HG03520 (cell line): ENCODE results near the gene CCS.
A peak's percentile ranks its signal among the peaks of the same experiment; 100 is the strongest.
"Not testable (repeated sequence)": the region's sequence is repeated elsewhere in the genome, so short reads cannot be mapped to it uniquely, and the experiment has no call there.

Experiments
- ATAC-seq: cut with Tn5 transposase; IDR thresholded peaks from one replicate; pipeline ENCODE4 v1.9.1; 2021; ENCODE audit warnings: mild to moderate bottlenecking, moderate library complexity; ENCODE audit not compliant: unreplicated experiment

The CCS gene

DNA sequence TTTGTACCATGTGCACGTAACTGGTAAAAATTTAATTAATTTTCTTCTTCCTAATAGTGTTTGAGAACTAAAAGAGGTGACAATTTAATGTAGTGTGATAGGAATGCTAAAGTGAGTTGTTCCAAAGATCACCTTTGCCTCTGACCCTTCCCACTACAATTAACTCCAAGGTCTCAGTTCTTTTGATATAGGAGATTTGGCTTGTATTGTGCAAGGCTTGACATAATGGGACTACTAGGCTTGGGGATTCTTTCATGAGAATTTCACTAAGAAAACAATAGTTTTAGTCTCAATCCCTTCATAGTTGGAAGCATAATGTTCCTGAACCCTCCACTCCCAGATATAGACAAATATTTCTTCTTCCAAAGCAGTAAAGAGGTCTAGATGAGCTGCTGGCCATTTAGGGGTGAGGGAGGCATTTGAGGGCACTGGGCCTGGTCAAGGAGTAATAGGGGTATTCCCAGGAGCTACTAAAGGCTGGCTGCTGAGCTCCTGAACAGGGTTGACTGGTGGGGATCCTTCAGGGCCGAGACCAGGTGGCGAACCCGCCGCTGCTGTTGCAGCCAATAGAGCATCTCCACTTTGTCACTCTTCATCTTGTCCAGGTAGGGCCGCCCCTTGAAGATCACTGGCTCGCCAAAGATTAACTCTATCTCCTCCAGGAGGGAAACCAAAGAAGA lies 2.8 kb upstream of the CCS start:
- ATAC-seq, result no peak

DNA sequence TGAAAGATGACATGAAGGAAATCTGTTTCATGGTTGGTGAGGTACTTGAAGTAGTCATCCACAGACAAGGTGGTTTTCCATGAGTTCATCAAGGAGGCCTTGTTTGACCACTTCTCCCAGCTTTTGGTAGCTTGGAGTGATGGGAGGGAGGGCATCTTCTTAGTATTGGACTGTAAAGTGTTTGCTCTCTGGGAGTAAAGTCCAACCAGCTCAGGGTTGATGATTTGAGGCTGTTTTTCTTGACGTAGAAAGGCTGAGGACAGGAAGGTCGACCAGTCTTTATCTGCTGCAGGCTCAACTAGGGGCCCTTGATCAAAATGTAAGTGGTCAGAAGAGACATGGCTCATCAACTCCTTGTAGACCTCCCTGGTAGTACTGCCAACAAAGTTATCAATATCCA lies 1.8 kb upstream of the CCS start:
- ATAC-seq, result no peak

DNA sequence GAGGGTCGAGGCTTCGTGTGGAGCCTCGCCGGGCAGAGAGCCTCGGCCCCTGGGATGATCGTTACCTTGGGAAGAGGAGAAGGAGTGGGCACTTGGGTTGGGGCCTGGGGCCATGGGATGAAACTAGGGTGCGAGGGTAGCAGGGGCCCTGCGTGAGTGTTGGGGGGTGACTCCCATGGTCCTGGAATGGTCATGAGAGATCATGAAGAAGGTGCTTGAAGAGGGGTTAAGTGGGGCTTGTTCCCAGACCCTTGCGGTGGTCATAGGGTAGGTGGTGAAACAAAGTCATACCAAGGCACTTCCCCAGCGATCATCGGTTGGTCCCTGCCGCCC lies 284 bp downstream of the CCS start:
- peak; percentile 7 for ATAC-seq

DNA sequence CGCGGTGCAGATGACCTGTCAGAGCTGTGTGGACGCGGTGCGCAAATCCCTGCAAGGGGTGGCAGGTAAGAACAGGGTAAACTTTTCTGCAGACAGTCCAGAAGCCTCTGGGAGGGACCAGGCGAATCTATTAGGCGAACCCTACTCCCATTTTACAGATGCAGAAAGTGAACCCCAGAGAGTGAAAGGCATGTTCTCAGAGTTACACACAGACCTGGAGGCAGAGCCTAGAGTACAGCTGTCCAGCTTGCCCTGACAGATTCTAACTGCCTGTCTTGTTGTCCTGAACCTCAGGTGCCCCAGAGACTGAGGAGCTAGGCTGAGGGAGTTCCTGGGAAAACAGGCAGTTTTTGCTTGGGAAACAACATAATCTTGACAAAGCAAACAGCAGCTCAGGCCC lies 665 bp downstream of the CCS start:
- ATAC-seq, result no peak

DNA sequence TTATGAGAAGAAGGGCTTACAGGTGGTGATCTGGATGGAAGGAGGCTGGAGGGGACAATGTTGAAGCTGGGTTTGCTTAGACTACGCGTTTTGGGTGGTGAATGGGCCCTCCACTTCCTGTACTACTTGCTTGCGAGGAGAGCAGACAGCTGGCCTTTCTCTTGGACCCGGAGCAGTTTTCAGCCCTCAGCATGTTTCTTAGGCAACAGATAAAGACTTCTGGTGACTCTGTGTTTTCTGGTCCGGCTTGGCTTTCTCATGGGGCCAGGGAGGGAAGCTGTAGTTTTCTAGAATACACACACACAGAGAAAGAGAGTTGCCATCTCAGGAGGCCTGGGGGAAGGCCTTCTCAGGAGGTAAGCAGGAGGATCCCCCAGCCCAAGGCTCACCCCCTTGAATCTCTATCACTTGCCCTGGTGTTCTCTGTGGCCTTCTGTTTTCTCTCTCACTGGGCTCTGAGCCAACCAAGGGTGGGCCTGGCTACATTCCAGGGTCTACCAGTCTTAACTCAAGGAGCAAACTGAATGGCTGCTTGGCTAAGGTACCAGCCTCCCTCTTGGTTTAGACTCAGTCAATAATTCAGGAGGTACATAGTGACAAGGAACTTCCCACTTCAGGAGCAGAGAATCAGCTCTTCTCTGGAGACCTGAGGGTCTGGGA lies 2.4 kb downstream of the CCS start:
- no peak for ATAC-seq

DNA sequence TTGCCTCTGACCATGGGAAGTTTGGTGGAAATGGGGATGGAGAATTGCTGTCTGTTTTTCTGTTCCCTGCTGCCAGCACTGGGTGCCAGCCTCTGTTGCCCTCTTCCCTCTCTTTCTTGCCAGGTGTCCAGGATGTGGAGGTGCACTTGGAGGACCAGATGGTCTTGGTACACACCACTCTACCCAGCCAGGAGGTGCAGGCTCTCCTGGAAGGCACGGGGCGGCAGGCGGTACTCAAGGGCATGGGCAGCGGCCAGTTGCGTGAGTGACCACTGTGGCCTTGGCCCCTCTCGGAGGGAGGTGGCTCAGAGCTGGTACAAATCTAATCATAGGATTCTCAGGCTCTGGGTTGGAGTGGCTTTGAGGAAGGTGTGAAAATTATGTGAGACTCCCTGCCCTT lies 6.0 kb downstream of the CCS start:
- ATAC-seq, result no peak

DNA sequence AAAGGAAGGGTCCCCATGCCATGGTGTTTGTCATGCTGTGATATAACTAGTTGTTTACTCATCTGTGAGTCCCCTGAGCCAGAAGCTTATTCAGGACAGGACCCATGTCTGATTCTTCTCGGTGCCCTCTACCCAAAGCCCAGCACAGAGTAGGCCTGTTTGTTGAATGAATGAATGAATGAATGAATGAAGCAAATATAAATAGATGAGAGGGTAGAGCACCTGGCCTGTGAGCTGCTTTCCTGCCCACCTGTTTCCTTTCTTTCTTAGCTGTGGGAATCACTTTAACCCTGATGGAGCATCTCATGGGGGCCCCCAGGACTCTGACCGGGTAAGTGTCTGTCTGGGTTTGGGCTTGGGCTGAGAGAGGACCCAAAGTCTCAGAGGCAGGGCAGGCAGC lies 7.2 kb downstream of the CCS start:
- ATAC-seq, result no peak

DNA sequence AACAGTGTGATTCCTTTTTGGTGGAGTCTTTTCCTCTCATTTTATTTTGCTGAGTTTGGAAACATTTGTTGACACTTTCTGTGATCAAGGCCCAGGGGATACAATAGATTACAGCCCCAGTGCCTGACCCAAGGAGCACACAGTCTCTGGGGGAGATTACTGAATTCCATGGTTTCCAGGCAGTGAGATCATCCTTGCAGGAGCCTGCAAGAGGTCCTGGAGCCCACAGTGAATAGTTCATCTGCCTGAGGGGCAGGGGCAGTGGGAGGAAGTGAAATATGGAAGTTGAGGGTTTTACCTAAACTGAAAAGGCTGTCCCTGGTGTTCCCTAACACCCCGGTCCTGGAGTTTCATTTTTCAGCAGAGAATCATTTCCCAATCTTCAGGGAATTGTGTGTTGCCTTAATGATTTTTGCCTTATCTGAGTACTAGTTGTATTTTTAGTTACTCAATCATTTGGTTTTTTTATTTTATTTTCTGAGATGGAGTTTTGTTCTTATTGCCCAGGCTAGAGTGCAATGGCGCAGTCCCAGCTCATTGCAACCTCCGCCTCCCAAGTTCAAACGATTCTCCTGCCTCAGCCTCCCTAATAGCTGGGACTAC lies 7.7 kb downstream of the CCS start:
- ATAC-seq, result no peak

DNA sequence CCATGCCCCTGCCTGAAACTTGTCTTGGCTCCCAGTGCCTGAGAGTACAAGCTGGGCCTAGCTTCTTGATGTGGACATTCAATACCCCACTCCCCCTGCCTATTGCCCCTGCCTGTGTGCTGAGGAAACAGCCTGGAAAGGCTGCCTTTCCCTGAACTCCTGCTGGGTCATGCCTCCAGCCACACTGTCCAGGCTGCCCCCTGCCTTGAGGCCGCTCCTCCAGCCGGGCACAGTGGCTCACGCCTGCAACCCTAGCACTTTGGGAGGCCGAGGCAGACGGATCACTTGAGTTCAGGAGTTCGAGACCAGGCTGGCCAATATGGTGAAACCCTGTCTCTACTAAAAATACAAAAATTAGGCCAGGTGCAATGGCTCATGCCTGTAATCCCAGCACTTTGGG lies 10.1 kb downstream of the CCS start:
- no peak for ATAC-seq

DNA sequence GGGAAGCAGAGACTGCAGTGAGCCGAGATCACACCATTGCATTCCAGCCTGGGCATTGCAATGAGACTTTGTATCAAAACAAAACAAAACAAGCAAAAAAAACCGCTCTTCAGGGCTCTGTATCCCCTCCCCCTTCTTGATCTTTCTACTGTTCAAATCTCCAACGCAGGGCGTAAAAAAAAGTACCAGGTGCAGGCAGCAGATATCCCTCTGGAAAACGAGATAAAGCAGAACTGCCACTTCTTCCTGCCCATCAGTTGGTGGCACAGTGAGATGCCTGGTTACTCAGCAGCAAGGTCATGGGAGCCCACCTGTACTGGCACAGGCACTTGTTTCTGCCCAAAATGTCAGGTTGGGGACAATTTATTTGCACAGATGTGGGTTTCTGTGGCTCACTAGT lies 11.2 kb downstream of the CCS start:
- no peak for ATAC-seq

DNA sequence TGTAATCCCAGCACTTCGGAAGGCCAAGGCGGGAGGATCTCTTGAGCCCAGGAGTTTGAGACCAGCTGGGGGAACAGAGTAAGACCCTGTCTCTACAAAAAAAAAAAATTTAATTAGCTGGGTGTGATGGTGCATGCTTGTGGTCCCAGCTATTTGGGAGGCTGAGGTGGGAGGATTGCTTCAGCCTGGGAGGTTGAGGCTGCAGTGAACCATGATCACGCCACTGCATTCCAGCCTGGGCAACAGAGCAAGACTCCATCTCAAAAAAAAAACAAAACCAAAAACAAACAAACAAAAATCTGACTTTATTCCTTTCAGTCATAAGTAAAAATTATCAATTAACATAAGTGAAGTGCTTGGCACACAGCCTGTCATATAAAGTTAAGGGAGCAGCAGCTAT lies 13.6 kb downstream of the CCS start:
- ATAC-seq, result not testable (repeated sequence)

DNA sequence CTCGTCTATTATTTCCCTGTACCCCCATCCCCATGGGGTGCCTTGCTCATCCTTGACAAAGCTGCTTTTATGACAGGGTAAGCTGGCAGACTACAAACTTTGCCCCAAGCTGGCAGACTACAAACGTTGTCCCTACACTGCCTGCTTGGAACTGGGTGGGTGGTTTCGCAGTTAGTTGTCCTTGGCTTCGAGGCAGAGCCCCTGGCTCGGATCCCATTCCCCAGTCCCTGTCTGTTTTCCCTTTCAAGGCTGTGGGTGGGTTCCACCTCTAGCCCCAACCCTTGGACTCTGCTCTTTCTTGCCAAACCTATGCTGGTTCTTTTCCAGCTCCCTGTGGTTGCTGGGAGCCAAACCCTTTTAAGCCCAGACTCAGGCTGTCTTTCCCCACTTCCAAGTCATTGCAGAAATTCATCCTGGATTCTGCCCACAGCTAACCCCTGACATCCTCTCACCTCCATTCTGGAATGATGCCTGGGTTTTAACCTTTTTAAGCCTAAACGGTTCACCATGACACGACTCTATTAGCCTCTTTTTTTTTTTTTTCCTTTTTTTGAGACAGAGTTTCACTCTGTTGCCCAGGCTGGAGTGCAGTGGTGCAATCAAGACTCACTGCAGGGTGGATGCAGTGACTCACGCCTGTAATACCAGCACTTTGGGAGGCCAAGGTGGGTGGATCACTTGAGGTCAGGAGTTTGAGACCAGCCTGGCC lies 14.3 kb downstream of the CCS start:
- ATAC-seq, result no peak

DNA sequence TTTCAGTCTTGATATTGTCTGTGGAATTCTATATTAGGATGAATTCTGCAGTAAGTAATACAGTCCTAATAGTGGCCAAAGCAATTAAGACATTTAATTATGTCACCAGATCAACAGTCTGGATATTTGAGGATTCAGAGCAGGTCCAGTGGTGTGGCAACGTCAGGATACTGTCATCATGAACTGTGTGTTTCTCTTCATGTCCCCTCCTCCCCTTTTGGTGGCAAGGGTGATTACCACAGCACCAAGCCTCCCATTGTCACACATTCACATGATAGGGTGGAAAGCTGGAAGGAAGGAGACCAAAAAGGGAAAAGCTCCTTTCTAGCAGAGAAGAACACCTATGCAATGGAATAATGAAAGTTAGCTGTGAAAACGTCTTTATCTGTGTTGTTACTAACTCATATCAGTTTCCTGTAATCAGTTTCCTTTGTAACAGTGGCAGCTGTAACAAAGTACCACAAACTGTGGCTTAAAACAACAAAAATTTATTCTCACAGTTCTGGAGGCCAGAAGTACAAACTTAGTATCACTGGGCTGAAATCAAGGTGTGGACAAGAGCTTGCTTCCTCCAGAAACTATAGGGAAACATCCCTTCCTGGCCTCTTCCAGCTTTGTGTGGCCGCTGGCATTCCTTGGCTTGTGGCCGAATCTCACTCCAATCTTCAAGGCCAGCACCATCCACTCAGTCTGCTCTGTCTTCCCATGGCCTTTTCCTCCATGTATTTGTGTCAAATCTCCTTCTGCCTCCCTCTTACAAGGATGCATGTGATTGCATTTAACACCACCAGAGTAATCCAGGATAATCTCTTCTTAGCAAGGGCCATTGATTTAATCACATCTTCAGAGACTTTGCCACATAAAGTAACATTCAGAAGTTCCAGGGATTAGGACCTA lies 17.0 kb downstream of the CCS start:
- no peak for ATAC-seq

DNA sequence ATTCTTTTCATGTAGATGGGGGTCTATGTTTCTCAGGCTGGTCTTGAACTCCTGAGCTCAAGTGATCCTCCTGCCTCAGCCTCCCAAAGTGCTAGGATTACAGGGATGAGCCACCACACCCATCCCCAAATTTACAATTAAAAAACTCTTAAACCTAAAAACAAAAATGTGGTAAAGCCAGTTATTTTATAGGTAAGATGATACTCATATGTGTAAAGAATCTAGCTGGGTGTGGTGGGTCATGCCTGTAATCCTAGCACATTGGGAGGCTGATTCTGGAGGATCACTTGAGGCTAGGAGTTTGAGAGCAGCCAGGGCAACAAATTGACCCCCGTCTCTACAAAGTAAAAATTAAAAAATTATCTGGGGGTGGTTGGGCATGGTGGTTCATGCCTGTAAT lies 19.5 kb downstream of the CCS start:
- ATAC-seq, result no peak

DNA sequence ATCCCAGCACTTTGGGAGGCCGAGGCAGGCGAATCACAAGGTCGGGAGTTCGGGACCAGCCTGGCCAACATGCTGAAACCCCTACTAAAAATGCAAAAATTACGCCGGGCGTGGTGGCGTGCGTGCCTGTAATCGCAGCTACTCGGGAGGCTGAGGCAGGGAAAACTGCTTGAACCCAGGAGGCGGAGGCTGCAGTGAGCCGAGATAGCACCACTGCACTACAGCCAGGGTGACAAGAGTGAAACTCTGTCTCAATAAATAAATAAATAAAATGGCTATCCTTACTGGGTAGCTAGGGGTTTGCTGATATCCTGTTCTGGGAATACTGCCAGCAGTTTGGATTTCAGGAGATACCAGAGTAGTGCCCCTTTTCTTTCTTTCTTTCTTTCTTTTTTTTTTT lies 21.1 kb downstream of the CCS start:
- ATAC-seq, result no peak

DNA sequence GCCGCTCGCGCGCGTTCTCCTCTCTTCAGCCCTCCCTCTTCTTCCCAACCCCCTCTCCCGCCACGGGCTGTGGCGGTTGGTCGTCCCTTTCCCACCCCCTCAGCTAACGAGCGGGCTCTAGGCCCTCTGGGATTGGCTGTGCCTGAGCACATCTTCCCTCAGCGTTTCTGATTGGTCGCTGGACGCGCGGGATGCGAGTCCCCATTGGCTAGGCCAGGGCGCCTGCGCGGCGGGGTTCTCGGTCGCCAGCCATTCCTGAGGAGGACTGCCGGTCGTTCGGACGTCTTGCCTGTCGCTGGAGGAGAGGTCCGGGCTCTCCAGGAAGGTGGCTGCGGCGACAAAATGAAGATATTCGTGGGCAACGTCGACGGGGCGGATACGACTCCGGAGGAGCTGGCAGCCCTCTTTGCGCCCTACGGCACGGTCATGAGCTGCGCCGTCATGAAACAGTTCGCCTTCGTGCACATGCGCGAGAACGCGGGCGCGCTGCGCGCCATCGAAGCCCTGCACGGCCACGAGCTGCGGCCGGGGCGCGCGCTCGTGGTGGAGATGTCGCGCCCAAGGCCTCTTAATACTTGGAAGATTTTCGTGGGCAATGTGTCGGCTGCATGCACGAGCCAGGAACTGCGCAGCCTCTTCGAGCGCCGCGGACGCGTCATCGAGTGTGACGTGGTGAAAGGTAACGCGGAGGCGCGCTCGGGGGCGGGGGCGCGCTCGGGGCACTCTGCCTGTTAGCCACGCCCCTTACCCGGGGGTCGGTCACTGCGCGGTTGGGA lies 23.6 kb downstream of the CCS start, which contains the start of gene RBM14:
RBM14 (plus strand) TSS at position 252 of the 776 bp plus-strand sequence; CDS start at position 343, 91 bp downstream.
- peak; percentile 93 for ATAC-seq

DNA sequence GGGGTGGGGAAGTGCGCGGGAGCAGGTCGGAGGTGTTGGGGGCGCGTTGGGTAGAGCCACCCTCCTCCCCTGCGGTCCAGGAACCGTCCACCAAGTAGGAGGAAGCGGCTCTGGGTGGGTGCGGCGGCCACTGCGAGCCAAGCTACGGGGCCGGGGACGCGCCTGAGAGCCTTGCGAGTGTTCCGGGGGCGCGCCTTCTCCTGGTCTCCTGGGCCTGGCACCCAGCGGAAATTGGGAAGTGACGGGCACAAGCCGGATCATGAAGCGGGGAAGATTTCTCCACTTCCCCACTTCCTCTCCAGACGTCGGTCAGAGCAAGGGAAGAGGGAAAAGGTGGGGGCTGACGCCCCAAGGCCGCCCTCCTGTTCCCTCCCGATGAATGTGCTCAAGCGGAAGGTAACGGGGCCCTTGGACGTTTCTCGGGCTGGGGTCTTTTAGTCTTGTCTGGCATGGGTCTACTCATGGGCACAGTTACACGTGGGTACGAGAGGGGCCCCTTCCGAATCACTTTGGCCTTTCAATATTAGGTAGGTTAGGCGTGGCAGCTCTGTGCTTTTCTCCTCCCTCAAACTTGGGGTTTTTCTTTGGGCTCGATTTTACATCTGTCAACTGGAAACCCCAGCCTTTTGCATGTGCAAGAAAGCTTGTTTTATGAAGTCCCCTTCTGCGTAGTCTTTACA lies 24.3 kb downstream of the CCS start:
- peak; percentile 4 for ATAC-seq

DNA sequence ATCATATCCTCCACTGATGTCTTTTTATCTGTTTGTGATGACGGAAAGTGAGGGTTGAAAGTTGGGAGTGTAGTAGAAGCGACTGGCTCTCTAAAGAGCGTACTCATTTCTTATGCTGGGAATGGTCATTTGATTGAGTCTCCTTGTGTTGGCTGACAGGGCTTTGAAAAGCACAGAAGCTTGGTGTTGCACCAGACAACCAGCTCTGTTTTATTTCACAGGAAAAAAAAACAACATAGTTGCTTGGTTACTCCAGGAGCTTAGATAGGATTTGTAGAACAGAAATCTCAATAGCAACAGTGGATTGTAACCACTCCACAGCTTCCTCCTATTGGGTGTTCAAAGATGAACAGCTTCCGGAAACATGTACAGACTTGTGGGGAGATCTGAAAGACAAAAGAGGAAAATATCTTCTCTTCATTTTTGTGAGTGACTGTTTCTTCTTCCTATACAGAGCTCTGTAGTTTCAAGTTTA lies 26.1 kb downstream of the CCS start:
- ATAC-seq, result no peak

DNA sequence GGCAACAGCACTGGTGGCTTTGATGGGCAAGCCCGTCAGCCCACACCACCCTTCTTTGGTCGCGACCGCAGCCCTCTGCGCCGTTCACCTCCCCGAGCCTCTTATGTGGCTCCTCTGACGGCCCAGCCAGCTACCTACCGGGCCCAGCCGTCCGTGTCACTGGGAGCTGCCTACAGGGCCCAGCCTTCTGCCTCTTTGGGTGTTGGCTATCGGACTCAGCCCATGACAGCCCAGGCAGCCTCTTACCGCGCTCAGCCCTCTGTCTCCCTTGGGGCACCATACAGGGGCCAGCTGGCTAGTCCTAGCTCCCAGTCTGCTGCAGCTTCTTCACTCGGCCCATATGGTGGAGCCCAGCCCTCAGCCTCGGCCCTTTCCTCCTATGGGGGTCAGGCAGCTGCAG lies 31.5 kb downstream of the CCS start:
- no peak for ATAC-seq
